H9 (cell line): ENCODE results near the gene PPP1R9A. TPM values are rescaled to one million over a fixed set of nuclear protein-coding genes. Genes with fewer than 3 reads are reported as not detected.

Experiments used
- DNase-seq: peaks from one replicate; pipeline ENCODE4 v3.0.0-alpha.2; 2017
- H2AFZ ChIP-seq: one replicate; pipeline ENCODE4 v1.6.1; 2013; ENCODE audit warnings: mild to moderate bottlenecking, low read length, control low read depth, moderate library complexity
- H2AK5ac ChIP-seq: 2 replicates; pipeline ENCODE4 v1.6.1; 2013; ENCODE audit warnings: low read length, control low read depth, mixed read lengths; ENCODE audit not compliant: insufficient read length
- H2BK120ac ChIP-seq: one replicate; pipeline ENCODE4 v1.6.1; 2013; ENCODE audit warnings: low read depth, mild to moderate bottlenecking, low read length, control low read depth, inconsistent platforms; ENCODE audit not compliant: poor library complexity, severe bottlenecking
- H2BK12ac ChIP-seq: 2 replicates; pipeline ENCODE4 v1.6.1; 2013; ENCODE audit warnings: low read length, control low read depth, mixed read lengths, low read depth; ENCODE audit not compliant: insufficient read length
- H2BK15ac ChIP-seq: 2 replicates; pipeline ENCODE4 v1.6.1; 2013; ENCODE audit warnings: low read depth, low read length, control low read depth
- H2BK20ac ChIP-seq: one replicate; pipeline ENCODE4 v1.6.1; 2013; ENCODE audit warnings: low read depth, mild to moderate bottlenecking, low read length, control low read depth, inconsistent platforms; ENCODE audit not compliant: poor library complexity, severe bottlenecking
- H2BK5ac ChIP-seq: 2 replicates; pipeline ENCODE4 v1.6.1; 2013; ENCODE audit warnings: low read length, control low read depth, mixed read lengths; ENCODE audit not compliant: insufficient read length
- H3K14ac ChIP-seq: 2 replicates; pipeline ENCODE4 v1.6.1; 2013; ENCODE audit warnings: low read length, control low read depth; ENCODE audit not compliant: insufficient read depth
- H3K18ac ChIP-seq: 2 replicates; pipeline ENCODE4 v1.6.1; 2013; ENCODE audit warnings: low read depth, mild to moderate bottlenecking, mixed read lengths, low read length, control low read depth; ENCODE audit not compliant: insufficient read length
- H3K23ac ChIP-seq: 2 replicates; pipeline ENCODE4 v1.6.1; 2013; ENCODE audit warnings: low read length, control low read depth, mixed read lengths, low read depth; ENCODE audit not compliant: insufficient read length
- H3K23me2 ChIP-seq: 2 replicates; pipeline ENCODE4 v1.6.1; 2013; ENCODE audit warnings: low read depth, mild to moderate bottlenecking, mixed read lengths, low read length, control low read depth; ENCODE audit not compliant: insufficient read length, poor library complexity, severe bottlenecking
- H3K27ac ChIP-seq: 2 replicates; pipeline ENCODE4 v1.5.1; 2013; ENCODE audit warnings: low read length, control low read depth, mixed read lengths, low read depth; ENCODE audit not compliant: insufficient read length
- H3K27me3 ChIP-seq: 2 replicates; pipeline ENCODE4 v1.6.1; 2013; ENCODE audit warnings: low read length, control low read depth, inconsistent platforms; ENCODE audit not compliant: insufficient read depth
- H3K4ac ChIP-seq: 2 replicates; pipeline ENCODE4 v1.6.1; 2013; ENCODE audit warnings: low read depth, mild to moderate bottlenecking, control low read depth, inconsistent platforms, low read length, moderate library complexity
- H3K4me1 ChIP-seq: 2 replicates; pipeline ENCODE4 v1.6.1; 2013; ENCODE audit warnings: low read length, control low read depth, inconsistent platforms; ENCODE audit not compliant: insufficient read depth
- H3K4me2 ChIP-seq: 2 replicates; pipeline ENCODE4 v1.6.1; 2013; ENCODE audit warnings: low read length, control low read depth, mixed read lengths; ENCODE audit not compliant: insufficient read length, insufficient read depth
- H3K56ac ChIP-seq: 2 replicates; pipeline ENCODE4 v1.6.1; 2013; ENCODE audit warnings: low read depth, mild to moderate bottlenecking, mixed read lengths, low read length, control low read depth; ENCODE audit not compliant: insufficient read length
- H3K79me1 ChIP-seq: 2 replicates; pipeline ENCODE4 v1.6.1; 2013; ENCODE audit warnings: low read depth, mild to moderate bottlenecking, moderate library complexity, low read length, control low read depth, inconsistent platforms; ENCODE audit not compliant: insufficient read depth, poor library complexity, severe bottlenecking
- H3K79me2 ChIP-seq: 2 replicates; pipeline ENCODE4 v1.6.1; 2013; ENCODE audit warnings: low read length, control low read depth, inconsistent platforms; ENCODE audit not compliant: insufficient read depth
- H3K9ac ChIP-seq: 2 replicates; pipeline ENCODE4 v1.6.1; 2013; ENCODE audit warnings: low read length, control low read depth, mixed read lengths; ENCODE audit not compliant: insufficient read length; ENCODE audit errors: extremely low read depth
- H3K9me3 ChIP-seq: one replicate; pipeline ENCODE4 v1.6.1; 2013; ENCODE audit warnings: low read depth, low read length, inconsistent platforms; ENCODE audit not compliant: control insufficient read depth
- H3T11ph ChIP-seq: one replicate; pipeline ENCODE4 v1.6.1; 2013; ENCODE audit warnings: mild to moderate bottlenecking, low read length, control low read depth, inconsistent platforms
- H4K20me1 ChIP-seq: one replicate; pipeline ENCODE4 v1.6.1; 2013; ENCODE audit not compliant: control insufficient read depth, insufficient read length, insufficient read depth
- H4K5ac ChIP-seq: 2 replicates; pipeline ENCODE4 v1.6.1; 2013; ENCODE audit warnings: low read depth, mild to moderate bottlenecking, mixed read lengths, low read length, control low read depth; ENCODE audit not compliant: insufficient read length
- H4K8ac ChIP-seq: replicated peaks from 2 replicates; pipeline ENCODE4 v1.6.1; 2013; ENCODE audit warnings: low read length, control low read depth, mixed read lengths, low read depth; ENCODE audit not compliant: insufficient read length
- H4K91ac ChIP-seq: 2 replicates; pipeline ENCODE4 v1.6.1; 2013; ENCODE audit warnings: low read depth, mild to moderate bottlenecking, moderate library complexity, mixed read lengths, low read length, control low read depth; ENCODE audit not compliant: insufficient read length
- H3K27ac Mint-ChIP-seq, 3 experiments: 2 replicates in 2 of 3; 3 replicates in 1 of 3; pipeline ENCODE4 v1.8.0; 2020 to 2021; ENCODE audit warnings: mixed read lengths in 3 of 3, mild to moderate bottlenecking in 1 of 3, moderate library complexity in 1 of 3
- H3K27me3 Mint-ChIP-seq: 2 replicates; pipeline ENCODE4 v1.8.0; 2021; ENCODE audit warnings: low read depth, mild to moderate bottlenecking, moderate library complexity, mixed read lengths
- H3K36me3 Mint-ChIP-seq, 3 experiments: 2 replicates in 2 of 3; 3 replicates in 1 of 3; pipeline ENCODE4 v1.8.0; 2020 to 2021; ENCODE audit warnings: low read depth in 3 of 3, mixed read lengths in 3 of 3; ENCODE audit not compliant: insufficient read depth in 1 of 3
- H3K4me1 Mint-ChIP-seq, 2 experiments: 2 replicates each; pipeline ENCODE4 v1.8.0; 2020; ENCODE audit warnings: mixed read lengths in 2 of 2
- H3K4me3 Mint-ChIP-seq, 2 experiments: 2 replicates in 1 of 2; 3 replicates in 1 of 2; pipeline ENCODE4 v1.8.0; 2020 to 2021; ENCODE audit warnings: mild to moderate bottlenecking in 2 of 2, mixed read lengths in 2 of 2, moderate library complexity in 1 of 2
- H3K9me3 Mint-ChIP-seq, 2 experiments: 2 replicates in 1 of 2; 3 replicates in 1 of 2; pipeline ENCODE4 v1.8.0; 2020; ENCODE audit warnings: mild to moderate bottlenecking in 2 of 2, mixed read lengths in 2 of 2, moderate library complexity in 1 of 2
- WGBS: extraction: QIAGEN DNeasy Blood & Tissue Kit; methylation state at CpG from one replicate; pipeline ENCODE4 v1.1.7; 2013; ENCODE audit warnings: missing lambda C conversion rate, low lambda C conversion rate, mixed read lengths; ENCODE audit not compliant: insufficient read length; ENCODE audit errors: extremely low coverage; 5-methylcytosine and 5-hydroxymethylcytosine counted together
- total RNA-seq: library from RNA; stranded (reverse); gene quantifications from 2 replicates; pipeline ENCODE4 v1.2.1, GENCODE V29; 2021
- TF ChIP-seq, protein P1 (sequence below): fragments of 200-600 bp; sonication (generic); conservative IDR thresholded peaks from 3 replicates; pipeline ENCODE4 v1.8.0; 2021; ENCODE audit warnings: antibody characterized with exemption, mild to moderate bottlenecking

Gene PPP1R9A
- total RNA-seq, 1 experiment from 2014 or later, result 17.0 TPM

DNA sequence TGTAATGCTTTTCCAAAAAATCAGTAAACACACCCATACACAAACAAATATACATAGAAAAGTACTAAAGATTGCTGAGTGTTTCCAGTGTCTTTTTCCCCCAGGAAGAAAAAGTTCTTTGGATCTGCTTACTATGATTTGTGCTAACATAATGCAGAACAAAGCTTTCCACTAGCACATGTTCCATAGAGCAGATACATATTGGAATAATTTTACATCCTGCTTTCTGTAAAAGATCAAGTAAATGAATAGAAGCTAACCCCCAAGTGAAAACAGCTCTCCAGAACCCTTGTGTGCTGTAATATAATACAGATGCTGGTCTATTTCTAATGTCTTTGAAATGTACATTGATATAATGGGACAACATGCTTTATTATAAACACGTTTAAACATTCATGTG is 291.5 kb downstream of the PPP1R9A start:
- Mint-ChIP-seq H3K27me3 (no peaks in the 10 kb centered on the region), H3K27ac (no peak overlapping the region), H3K36me3 (no peaks in the 10 kb centered on the region), H3K9me3 (no peaks in the 10 kb centered on the region), H3K4me3 (no peak overlapping the region), H3K4me1 (no peaks in the 10 kb centered on the region)
- no peak overlapping the region for H3K14ac ChIP-seq
- no CpG with 5 or more reads among the region's 1 CpG for WGBS
- no peak overlapping the region for H2AK5ac ChIP-seq
- no peaks in the 10 kb centered on the region for H3K9me3 ChIP-seq
- no peak overlapping the region for H2BK15ac ChIP-seq
- H4K8ac ChIP-seq, result no peak overlapping the region
- TF ChIP-seq, protein P1, sequence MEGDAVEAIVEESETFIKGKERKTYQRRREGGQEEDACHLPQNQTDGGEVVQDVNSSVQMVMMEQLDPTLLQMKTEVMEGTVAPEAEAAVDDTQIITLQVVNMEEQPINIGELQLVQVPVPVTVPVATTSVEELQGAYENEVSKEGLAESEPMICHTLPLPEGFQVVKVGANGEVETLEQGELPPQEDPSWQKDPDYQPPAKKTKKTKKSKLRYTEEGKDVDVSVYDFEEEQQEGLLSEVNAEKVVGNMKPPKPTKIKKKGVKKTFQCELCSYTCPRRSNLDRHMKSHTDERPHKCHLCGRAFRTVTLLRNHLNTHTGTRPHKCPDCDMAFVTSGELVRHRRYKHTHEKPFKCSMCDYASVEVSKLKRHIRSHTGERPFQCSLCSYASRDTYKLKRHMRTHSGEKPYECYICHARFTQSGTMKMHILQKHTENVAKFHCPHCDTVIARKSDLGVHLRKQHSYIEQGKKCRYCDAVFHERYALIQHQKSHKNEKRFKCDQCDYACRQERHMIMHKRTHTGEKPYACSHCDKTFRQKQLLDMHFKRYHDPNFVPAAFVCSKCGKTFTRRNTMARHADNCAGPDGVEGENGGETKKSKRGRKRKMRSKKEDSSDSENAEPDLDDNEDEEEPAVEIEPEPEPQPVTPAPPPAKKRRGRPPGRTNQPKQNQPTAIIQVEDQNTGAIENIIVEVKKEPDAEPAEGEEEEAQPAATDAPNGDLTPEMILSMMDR, result no peak
- no peak overlapping the region for H3K9ac ChIP-seq
- no peak overlapping the region for H2BK5ac ChIP-seq
- H3K27me3 ChIP-seq, result no peaks in the 10 kb centered on the region
- H2BK20ac ChIP-seq, result no peak overlapping the region
- H3K23me2 ChIP-seq, result no peaks in the 10 kb centered on the region
- no peak overlapping the region for H3K4ac ChIP-seq
- no peak overlapping the region for H3K27ac ChIP-seq
- no peaks in the 10 kb centered on the region for H3K4me1 ChIP-seq
- H3K79me1 ChIP-seq, result no peaks in the 10 kb centered on the region
- no peak overlapping the region for H4K5ac ChIP-seq
- H2AFZ ChIP-seq, result no peak overlapping the region
- no peak overlapping the region for H2BK12ac ChIP-seq
- H4K91ac ChIP-seq, result no peak overlapping the region
- H2BK120ac ChIP-seq, result no peak overlapping the region
- H3K23ac ChIP-seq, result no peak overlapping the region
- no peak overlapping the region for H3T11ph ChIP-seq
- no peaks in the 10 kb centered on the region for H3K79me2 ChIP-seq
- no peaks in the 10 kb centered on the region for H4K20me1 ChIP-seq
- DNase-seq, result no peak
- no peak overlapping the region for H3K56ac ChIP-seq
- H3K18ac ChIP-seq, result no peak overlapping the region
- H3K4me2 ChIP-seq, result no peak overlapping the region
